WERI-Rb-1 (cell line): ENCODE measurements around the gene PMVK.

Experiments used
- DNase-seq: peaks from one replicate; pipeline ENCODE4 v3.0.0-alpha.2; 2020
- H3K27ac ChIP-seq: fragments of 250-450 bp; sonication (Bioruptor Pico); 2 replicates; pipeline ENCODE4 v1.5.1; 2020; ENCODE audit warnings: mild to moderate bottlenecking, moderate library complexity
- H3K27me3 ChIP-seq: fragments of 250-450 bp; sonication (Bioruptor Pico); 2 replicates; pipeline ENCODE4 v1.5.1; 2021; ENCODE audit warnings: mild to moderate bottlenecking, low read depth, moderate library complexity; ENCODE audit not compliant: insufficient read depth, severe bottlenecking
- H3K36me3 ChIP-seq: fragments of 250-450 bp; sonication (Bioruptor Pico); 2 replicates; pipeline ENCODE4 v1.5.1; 2020; ENCODE audit warnings: mild to moderate bottlenecking, moderate library complexity
- H3K4me3 ChIP-seq: 2 replicates; pipeline ENCODE4 v1.5.1; 2011; ENCODE audit warnings: low read depth, mild to moderate bottlenecking, control low read depth, low read length
- H3K9me3 ChIP-seq: fragments of 250-450 bp; sonication (Bioruptor Pico); 2 replicates; pipeline ENCODE4 v1.5.1; 2021; ENCODE audit warnings: mild to moderate bottlenecking, moderate library complexity; ENCODE audit not compliant: severe bottlenecking
- TF ChIP-seq, protein P1 (sequence below): IDR thresholded peaks from 2 replicates; pipeline ENCODE4 v1.5.1; 2011; ENCODE audit warnings: low read depth, mild to moderate bottlenecking, control low read depth, inconsistent platforms, low read length

PMVK gene

GRCh38 chr1:154975409-154976059 is 39.0 kb upstream of the PMVK start:
- Histone ChIP-seq H3K36me3 (peaks cover 35% of the 10 kb centered on the region), H3K4me3 (peak overlapping the region; percentile 55), H3K9me3 (no peaks in the 10 kb centered on the region), H3K27me3 (no peaks in the 10 kb centered on the region), H3K27ac (peak overlapping the region; percentile 89)
- peak; percentile 63 for DNase-seq
- TF ChIP-seq, protein P1, sequence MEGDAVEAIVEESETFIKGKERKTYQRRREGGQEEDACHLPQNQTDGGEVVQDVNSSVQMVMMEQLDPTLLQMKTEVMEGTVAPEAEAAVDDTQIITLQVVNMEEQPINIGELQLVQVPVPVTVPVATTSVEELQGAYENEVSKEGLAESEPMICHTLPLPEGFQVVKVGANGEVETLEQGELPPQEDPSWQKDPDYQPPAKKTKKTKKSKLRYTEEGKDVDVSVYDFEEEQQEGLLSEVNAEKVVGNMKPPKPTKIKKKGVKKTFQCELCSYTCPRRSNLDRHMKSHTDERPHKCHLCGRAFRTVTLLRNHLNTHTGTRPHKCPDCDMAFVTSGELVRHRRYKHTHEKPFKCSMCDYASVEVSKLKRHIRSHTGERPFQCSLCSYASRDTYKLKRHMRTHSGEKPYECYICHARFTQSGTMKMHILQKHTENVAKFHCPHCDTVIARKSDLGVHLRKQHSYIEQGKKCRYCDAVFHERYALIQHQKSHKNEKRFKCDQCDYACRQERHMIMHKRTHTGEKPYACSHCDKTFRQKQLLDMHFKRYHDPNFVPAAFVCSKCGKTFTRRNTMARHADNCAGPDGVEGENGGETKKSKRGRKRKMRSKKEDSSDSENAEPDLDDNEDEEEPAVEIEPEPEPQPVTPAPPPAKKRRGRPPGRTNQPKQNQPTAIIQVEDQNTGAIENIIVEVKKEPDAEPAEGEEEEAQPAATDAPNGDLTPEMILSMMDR, result no peak

DNA sequence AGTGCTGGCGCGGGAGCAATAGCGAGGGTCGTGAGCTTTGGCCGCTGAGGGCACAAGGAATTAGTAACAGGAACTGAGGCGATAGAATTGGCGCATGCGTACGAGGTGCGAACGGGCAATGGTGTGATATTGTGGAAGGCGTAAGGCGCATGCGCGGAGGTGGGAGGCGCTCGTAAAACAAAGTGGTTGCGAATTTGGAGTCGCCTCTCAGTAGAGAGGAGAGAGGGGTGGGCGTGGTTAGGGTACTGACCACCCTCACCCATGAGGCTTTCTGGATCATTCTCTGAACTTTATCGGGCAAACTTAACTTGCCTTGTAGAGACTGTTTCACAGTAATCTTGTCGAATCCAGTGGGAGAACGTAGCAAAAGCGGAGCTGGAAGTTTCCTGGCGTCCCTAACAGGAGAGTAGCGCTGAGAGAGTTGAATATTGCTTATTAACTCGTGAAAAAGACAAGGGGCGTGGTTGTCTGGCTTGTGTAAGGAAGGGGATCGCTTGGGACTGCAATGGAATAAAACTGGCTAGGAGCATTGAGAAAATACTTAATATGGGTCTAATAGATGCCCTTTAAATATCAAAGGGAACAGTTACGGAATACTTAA is 38.4 kb upstream of the PMVK start:
- Histone ChIP-seq H3K27ac (peak overlapping the region; percentile 89), H3K4me3 (peak overlapping the region; percentile 55), H3K36me3 (peaks cover 29% of the 10 kb centered on the region), H3K27me3 (no peaks in the 10 kb centered on the region), H3K9me3 (no peaks in the 10 kb centered on the region)
- TF ChIP-seq, protein P1, result no peak
- DNase-seq, result peak; percentile 100

- TF ChIP-seq, protein P1, result no peak
- Histone ChIP-seq H3K9me3 (no peaks in the 10 kb centered on the region), H3K27ac (peak within 1 kb of the TSS; percentile 89), H3K36me3 (peaks cover 22% of the 10 kb centered on the region), H3K4me3 (peak within 1 kb of the TSS; percentile 55), H3K27me3 (no peaks in the 10 kb centered on the region)
- peak; percentile 100 for DNase-seq
These were observed 37.7 kb upstream of the PMVK start, which contains the start of gene CKS1B for GRCh38 chr1:154974102-154974807. Gene CKS1B, plus strand, starts transcription at chr1:154974681. Its CDS starts 65 bp downstream, at chr1:154974746.

DNA sequence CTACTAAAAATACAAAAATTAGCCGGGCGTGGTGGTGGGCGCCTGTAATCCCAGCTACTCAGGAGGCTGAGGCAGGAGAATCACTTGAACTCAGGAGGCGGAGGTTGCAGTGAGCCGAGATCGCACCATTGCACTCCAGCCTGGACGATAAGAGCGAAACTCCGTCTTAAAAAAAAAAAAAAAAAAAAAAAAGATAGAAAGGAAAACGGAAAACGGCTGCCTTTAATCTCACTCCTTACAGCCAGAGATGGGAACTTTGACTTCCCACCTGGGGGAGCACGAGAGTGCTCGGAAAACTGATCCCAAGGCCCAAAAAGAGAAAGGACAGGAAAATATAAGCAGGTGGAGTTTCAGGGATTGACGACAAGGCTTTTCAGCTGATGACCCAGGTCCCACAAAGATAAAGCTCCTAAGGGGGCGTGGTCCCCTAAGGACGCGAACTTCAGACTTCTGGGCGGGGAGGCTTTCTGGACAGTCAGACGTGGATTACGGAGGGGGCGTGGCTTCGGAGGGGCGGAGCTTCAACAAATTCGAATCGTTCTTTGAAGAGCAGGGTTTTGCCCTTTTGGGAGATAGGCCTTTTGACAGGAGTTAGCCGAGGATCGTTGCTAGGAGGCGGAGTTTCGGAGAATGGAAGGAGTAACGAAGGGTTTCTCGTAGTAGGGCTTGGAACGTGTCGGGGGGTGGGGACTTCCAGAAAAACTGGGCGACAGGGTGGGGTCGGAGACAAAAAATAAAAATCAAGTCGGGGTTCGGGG is 37.0 kb upstream of the PMVK start:
- no peaks in the 10 kb centered on the region for H3K27me3 ChIP-seq
- peaks cover 18% of the 10 kb centered on the region for H3K36me3 ChIP-seq
- TF ChIP-seq, protein P1, result peak; percentile 20; the same call in 1 of the 2 replicates
- no peaks in the 10 kb centered on the region for H3K9me3 ChIP-seq
- DNase-seq, result peak; percentile 100
- peak overlapping the region; percentile 89 for H3K27ac ChIP-seq
- peak overlapping the region; percentile 55 for H3K4me3 ChIP-seq

DNA sequence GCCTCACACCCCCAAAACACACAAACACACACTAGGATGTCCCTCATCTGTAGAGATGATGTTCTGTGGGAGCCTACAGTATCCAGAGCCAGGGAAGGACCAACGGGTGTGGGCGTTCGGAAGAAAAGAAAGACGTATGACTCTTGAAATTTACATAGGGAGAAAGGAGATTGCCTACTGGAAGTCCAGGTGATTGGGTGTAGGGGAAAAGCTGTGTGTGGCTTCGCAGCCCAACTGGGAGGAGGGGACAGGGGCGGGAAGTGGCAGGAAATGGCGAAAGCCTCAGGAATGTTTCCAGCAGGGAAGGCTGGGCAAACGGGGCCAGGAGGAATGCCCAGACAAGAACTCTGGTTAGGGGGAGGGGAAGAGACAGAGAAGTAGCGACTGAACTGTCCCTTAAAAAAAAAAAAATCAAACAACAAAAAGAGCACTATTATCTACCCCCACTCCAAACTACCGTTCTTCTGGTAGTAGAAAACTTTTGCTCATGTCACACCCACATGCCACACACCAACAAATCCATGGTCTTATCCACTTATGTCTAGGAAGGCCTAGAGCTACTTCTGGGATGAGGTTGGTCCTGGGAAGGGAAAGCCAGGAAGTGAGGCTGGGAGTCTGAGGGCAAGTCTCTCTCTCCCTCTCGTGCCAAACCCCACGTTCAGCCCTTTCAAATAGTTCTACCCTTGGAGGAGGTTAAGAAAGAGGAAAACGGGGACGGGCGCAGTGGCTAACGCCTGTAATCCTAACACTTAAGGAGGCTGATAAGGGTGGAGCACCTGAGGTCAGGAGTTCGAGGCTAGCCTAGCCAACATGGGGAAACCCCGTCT is 36.2 kb upstream of the PMVK start:
- peak overlapping the region; percentile 89 for H3K27ac ChIP-seq
- peak; percentile 64 for DNase-seq
- H3K27me3 ChIP-seq, result no peaks in the 10 kb centered on the region
- H3K4me3 ChIP-seq, result peak overlapping the region; percentile 55
- no peaks in the 10 kb centered on the region for H3K9me3 ChIP-seq
- H3K36me3 ChIP-seq, result peaks cover 17% of the 10 kb centered on the region
- TF ChIP-seq, protein P1, result no peak
